DND-41 (cell line): Measurements from ENCODE around the gene SLC22A17.

Experiments used
- ATAC-seq: fragments of 200-7000 bp; cut with Tn5 transposase; 3 replicates; pipeline ENCODE4 v1.9.1; 2021; ENCODE audit warnings: low read depth; ENCODE audit not compliant: insufficient read depth
- DNase-seq: peaks from one replicate; pipeline ENCODE4 v3.0.0-alpha.2; 2020
- H2AFZ ChIP-seq: 2 replicates; pipeline ENCODE4 v1.6.0; 2012; ENCODE audit warnings: low read depth, low read length
- H3K27ac ChIP-seq: 2 replicates; pipeline ENCODE4 v1.5.1; 2012; ENCODE audit warnings: low read length, inconsistent platforms
- H3K27me3 ChIP-seq: fragments of 200-600 bp; sonication (generic); 2 replicates; pipeline ENCODE4 v1.6.0; 2012; ENCODE audit warnings: low read length, mild to moderate bottlenecking, inconsistent platforms; ENCODE audit not compliant: insufficient read depth, poor library complexity
- H3K36me3 ChIP-seq: 2 replicates; pipeline ENCODE4 v1.5.1; 2012; ENCODE audit warnings: low read length, inconsistent platforms; ENCODE audit not compliant: insufficient read depth
- H3K4me1 ChIP-seq: 2 replicates; pipeline ENCODE4 v1.5.1; 2012; ENCODE audit warnings: mild to moderate bottlenecking, low read length; ENCODE audit not compliant: insufficient read depth
- H3K4me2 ChIP-seq: 2 replicates; pipeline ENCODE4 v1.6.0; 2012; ENCODE audit warnings: mild to moderate bottlenecking, moderate library complexity, low read length, inconsistent platforms; ENCODE audit not compliant: insufficient read depth
- H3K4me3 ChIP-seq, 2 experiments: fragments of 200-600 bp in 1 of 2; shearing (Covaris generic) in 1 of 2; 2 replicates each; pipeline ENCODE4 v1.5.1; 2012 to 2016; ENCODE audit warnings: inconsistent platforms in 2 of 2, low read length in 2 of 2, mild to moderate bottlenecking in 2 of 2, low read depth in 1 of 2, moderate library complexity in 1 of 2
- H3K79me2 ChIP-seq: 2 replicates; pipeline ENCODE4 v1.6.0; 2012; ENCODE audit warnings: low read length, inconsistent platforms; ENCODE audit not compliant: insufficient read depth
- H3K9ac ChIP-seq: 2 replicates; pipeline ENCODE4 v1.6.0; 2012; ENCODE audit warnings: low read depth, mild to moderate bottlenecking, inconsistent platforms, low read length, moderate library complexity
- H3K9me3 ChIP-seq: 2 replicates; pipeline ENCODE4 v1.5.1; 2012; ENCODE audit warnings: low read length, moderate library complexity, mild to moderate bottlenecking, inconsistent platforms; ENCODE audit not compliant: insufficient read depth, severe bottlenecking
- H4K20me1 ChIP-seq: 2 replicates; pipeline ENCODE4 v1.6.0; 2012; ENCODE audit warnings: low read length; ENCODE audit not compliant: insufficient read depth
- EZH2 ChIP-seq: IDR thresholded peaks from 3 replicates; pipeline ENCODE4 v1.6.1; 2012; ENCODE audit warnings: borderline replicate concordance, low read depth, mild to moderate bottlenecking, moderate library complexity, low read length, inconsistent platforms; ENCODE audit not compliant: severe bottlenecking
- TF ChIP-seq, protein P1 (sequence below): IDR thresholded peaks from 2 replicates; pipeline ENCODE4 v1.5.1; 2012; ENCODE audit warnings: borderline replicate concordance, low read length, moderate library complexity, mild to moderate bottlenecking; ENCODE audit not compliant: poor library complexity, severe bottlenecking; ENCODE audit errors: extremely low read depth

The SLC22A17 gene

GRCh38 chr14:23355871-23356435, 3.3 kb upstream of the SLC22A17 start:
- Histone ChIP-seq H2AFZ (no peak overlapping the region), H3K9ac (no peak overlapping the region), H3K4me1 (no peaks in the 10 kb centered on the region), H3K79me2 (no peaks in the 10 kb centered on the region), H3K36me3 (no peaks in the 10 kb centered on the region), H3K27ac (no peak overlapping the region), H4K20me1 (0 out of 2 replicates have a peak, but pooled peaks cover 3% of the 10 kb centered on the region), H3K4me3 (no peak overlapping the region), H3K27me3 (peaks cover 54% of the 10 kb centered on the region), H3K9me3 (no peaks in the 10 kb centered on the region), H3K4me2 (no peak overlapping the region)
- ATAC-seq, result no peak
- TF ChIP-seq, protein P1, sequence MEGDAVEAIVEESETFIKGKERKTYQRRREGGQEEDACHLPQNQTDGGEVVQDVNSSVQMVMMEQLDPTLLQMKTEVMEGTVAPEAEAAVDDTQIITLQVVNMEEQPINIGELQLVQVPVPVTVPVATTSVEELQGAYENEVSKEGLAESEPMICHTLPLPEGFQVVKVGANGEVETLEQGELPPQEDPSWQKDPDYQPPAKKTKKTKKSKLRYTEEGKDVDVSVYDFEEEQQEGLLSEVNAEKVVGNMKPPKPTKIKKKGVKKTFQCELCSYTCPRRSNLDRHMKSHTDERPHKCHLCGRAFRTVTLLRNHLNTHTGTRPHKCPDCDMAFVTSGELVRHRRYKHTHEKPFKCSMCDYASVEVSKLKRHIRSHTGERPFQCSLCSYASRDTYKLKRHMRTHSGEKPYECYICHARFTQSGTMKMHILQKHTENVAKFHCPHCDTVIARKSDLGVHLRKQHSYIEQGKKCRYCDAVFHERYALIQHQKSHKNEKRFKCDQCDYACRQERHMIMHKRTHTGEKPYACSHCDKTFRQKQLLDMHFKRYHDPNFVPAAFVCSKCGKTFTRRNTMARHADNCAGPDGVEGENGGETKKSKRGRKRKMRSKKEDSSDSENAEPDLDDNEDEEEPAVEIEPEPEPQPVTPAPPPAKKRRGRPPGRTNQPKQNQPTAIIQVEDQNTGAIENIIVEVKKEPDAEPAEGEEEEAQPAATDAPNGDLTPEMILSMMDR, result no peak
- TF ChIP-seq EZH2, result no peak
- DNase-seq, result no peak

DNA sequence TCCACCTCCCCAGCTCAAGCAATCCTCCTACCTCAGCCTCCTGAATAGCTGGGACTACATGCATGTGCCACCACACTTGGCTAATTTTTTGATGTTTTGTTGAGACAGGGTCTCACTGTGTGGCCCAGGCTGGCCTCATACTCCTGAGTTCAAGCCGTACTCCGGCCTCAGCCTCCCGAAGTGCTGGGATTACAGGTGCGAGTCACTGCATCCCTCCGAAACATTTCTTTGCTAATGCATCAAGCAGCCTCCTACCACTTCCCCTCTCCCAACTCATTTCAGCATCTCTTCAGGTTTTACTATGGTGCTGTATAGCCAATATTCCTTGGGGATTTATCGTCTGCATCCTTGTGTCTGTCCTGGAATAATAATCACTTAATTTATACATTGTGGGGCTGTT, 2.3 kb upstream of the SLC22A17 start:
- no peak overlapping the region for H2AFZ ChIP-seq
- ATAC-seq (no peak), DNase-seq (no peak)
- no peak overlapping the region for H3K27ac ChIP-seq
- no peak overlapping the region for H3K9ac ChIP-seq
- H3K9me3 ChIP-seq, result no peaks in the 10 kb centered on the region
- H3K36me3 ChIP-seq, result no peaks in the 10 kb centered on the region
- H3K79me2 ChIP-seq, result no peaks in the 10 kb centered on the region
- H3K4me1 ChIP-seq, result no peaks in the 10 kb centered on the region
- H3K27me3 ChIP-seq, result peaks cover 54% of the 10 kb centered on the region
- TF ChIP-seq, protein P1, result no peak
- no peak for TF ChIP-seq EZH2
- H4K20me1 ChIP-seq, result 0 out of 2 replicates have a peak, but pooled peaks cover 3% of the 10 kb centered on the region
- no peak overlapping the region for H3K4me2 ChIP-seq
- H3K4me3 ChIP-seq, result no peak overlapping the region

- Histone ChIP-seq H3K4me1 (no peaks in the 10 kb centered on the region), H3K79me2 (no peaks in the 10 kb centered on the region), H3K9me3 (no peaks in the 10 kb centered on the region), H3K9ac (no peak overlapping the region), H3K4me2 (no peak overlapping the region), H3K4me3 (no peak overlapping the region), H3K27ac (no peak overlapping the region), H2AFZ (no peak overlapping the region), H3K36me3 (no peaks in the 10 kb centered on the region), H3K27me3 (peaks cover 47% of the 10 kb centered on the region), H4K20me1 (no peaks in the 10 kb centered on the region)
- DNase-seq, result no peak
- TF ChIP-seq, protein P1, result no peak
- TF ChIP-seq EZH2, result no peak
- no peak for ATAC-seq
Measured at GRCh38 chr14:23353433-23353780, 720 bp upstream of the SLC22A17 start.

DNA sequence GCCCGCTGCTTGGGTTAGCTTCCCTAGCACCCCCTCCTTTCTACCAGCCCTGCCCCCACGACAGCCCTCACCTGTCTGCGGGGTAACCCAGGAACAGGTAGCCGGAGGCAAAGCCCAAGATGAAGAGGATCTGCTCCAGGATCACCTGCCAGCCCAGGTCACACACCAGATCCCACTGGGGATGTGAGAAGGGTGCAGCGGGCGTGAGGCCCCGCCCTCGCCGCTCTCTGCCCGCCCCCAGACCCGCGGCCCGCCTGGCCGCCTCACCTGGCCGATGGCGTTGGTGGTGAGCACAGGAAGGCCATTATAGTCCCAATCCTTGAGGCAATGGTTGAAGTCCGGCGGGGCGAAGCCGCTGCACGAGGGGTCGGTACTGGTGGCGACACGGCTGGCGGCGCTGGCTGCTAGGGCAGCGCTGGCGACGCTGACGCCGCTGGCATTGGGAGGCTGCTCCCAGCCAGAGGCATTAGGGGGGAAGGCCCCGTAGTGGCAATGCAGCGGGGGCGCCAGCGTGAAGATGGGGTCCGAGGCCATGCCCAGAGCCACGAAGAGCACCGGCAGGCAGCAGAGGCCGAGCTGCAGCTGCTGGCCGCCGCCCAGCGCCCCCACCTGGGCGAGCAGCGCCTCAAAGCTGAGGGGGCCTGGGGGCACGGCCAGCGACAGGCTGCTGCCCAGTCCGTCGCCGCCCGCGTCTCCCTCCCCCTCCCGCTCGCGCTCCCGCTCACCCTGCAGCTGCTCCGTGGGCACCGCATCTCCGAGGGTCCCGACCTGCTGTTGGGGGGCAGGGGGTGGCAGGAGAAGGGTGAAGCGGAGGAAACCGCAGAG, 794 bp downstream of the SLC22A17 start:
- Histone ChIP-seq H3K27ac (no peak overlapping the region), H3K36me3 (no peaks in the 10 kb centered on the region), H3K9ac (no peak overlapping the region), H3K79me2 (no peaks in the 10 kb centered on the region), H3K4me3 (no peak overlapping the region), H3K27me3 (peaks cover 36% of the 10 kb centered on the region), H3K4me2 (no peak overlapping the region), H4K20me1 (no peaks in the 10 kb centered on the region), H3K4me1 (no peaks in the 10 kb centered on the region), H2AFZ (no peak overlapping the region), H3K9me3 (no peaks in the 10 kb centered on the region)
- ATAC-seq, result no peak
- DNase-seq, result no peak
- TF ChIP-seq, protein P1, result no peak
- TF ChIP-seq EZH2, result no peak
